PC-9 (cell line): ENCODE measurements around the gene ATN1.

Experiments
- CTCF ChIP-seq: fragments of 200-600 bp; sonication (generic); conservative IDR thresholded peaks from 2 replicates; pipeline ENCODE4 v1.6.1; 2017; ENCODE audit warnings: mixed run types, antibody characterized with exemption, mild to moderate bottlenecking, moderate library complexity
- EZH2 ChIP-seq: fragments of 200-600 bp; sonication (generic); IDR thresholded peaks from 2 replicates; pipeline ENCODE4 v1.8.0; 2017; ENCODE audit warnings: antibody characterized with exemption, low read depth

GRCh38 chr12:6935371-6936193, 7.8 kb downstream of the ATN1 start:
- TF ChIP-seq CTCF (no peak), EZH2 (no peak)
